Cardiac septum (tissue), 1 donor: ENCODE data around the gene PSMD9. TPM values are rescaled to one million over a fixed set of nuclear protein-coding genes. Genes with fewer than 3 reads are reported as not detected.

ENCODE experiments used
- total RNA-seq: library from RNA; stranded (reverse); fragmentation: NEBNext Ultra II Directional; extraction: Animal tissue kit (Norgen Biotek cat#: 25700); gene quantifications from one replicate; pipeline ENCODE4 v1.2.1, GENCODE V29; 2021
- donor health status: DM: no; HTN: no; CAD: no.

The PSMD9 gene
- total RNA-seq, 1 donor from 2014 or later, result 31.2 TPM

Other genes starting within 250 kb of the PSMD9 start
- gene MORN3, start 219.1 kb upstream of the PSMD9 start, total RNA-seq, result 0.08 TPM
- gene TMEM120B, start 176.0 kb upstream of the PSMD9 start, total RNA-seq, result 6.2 TPM
- 20.9 TPM for gene RHOF, start 95.1 kb upstream of the PSMD9 start, total RNA-seq
- 13.0 TPM for gene SETD1B, start 84.8 kb upstream of the PSMD9 start, total RNA-seq
- gene HPD, start 29.9 kb upstream of the PSMD9 start, total RNA-seq, result 1.3 TPM
- 3.8 TPM for gene CFAP251, start 29.8 kb downstream of the PSMD9 start, total RNA-seq
- gene BCL7A, start 133.1 kb downstream of the PSMD9 start, total RNA-seq, result 18.2 TPM
- gene MLXIP, start 190.0 kb downstream of the PSMD9 start, total RNA-seq, result 24.7 TPM